ENCODE data around the gene SLC6A7.

- TF ChIP-seq TAF1 (IDR thresholded peaks at IDR 0.05; ENCODE audit: borderline replicate concordance, low read depth, low read length): no peak
- no peak for TF ChIP-seq POLR2A (IDR thresholded peaks at IDR 0.05; ENCODE audit: low read depth, low read length)
- TF ChIP-seq POLR2AphosphoS5 (IDR thresholded peaks at IDR 0.05; ENCODE audit: low read depth, low read length): no peak
These were observed 55.4 kb downstream of the SLC6A7 start for GRCh38 chr5:150245111-150245789.

All from GM12892 (cell line).